Inflammatory macrophage treated with lipopolysaccharide for 4 hours (primary cell): ENCODE measurements around the gene TRAF3.
"Not testable (repeated sequence)": the region's sequence is repeated elsewhere in the genome, so short reads cannot be mapped to it uniquely, and the experiment has no call there.

Source experiments
- DNase-seq: peaks from one replicate; pipeline ENCODE4 v3.0.0-alpha.2; 2020

TRAF3 gene

GRCh38 chr14:102896735-102897134, 119.5 kb downstream of the TRAF3 start:
- not testable (repeated sequence) for DNase-seq

GRCh38 chr14:102897299-102898027, 120.2 kb downstream of the TRAF3 start:
- no peak for DNase-seq

- no peak for DNase-seq
These were observed 121.0 kb downstream of the TRAF3 start for GRCh38 chr14:102898298-102898697.

GRCh38 chr14:102898776-102899515, 121.7 kb downstream of the TRAF3 start:
- no peak for DNase-seq

GRCh38 chr14:102899516-102899900, 122.3 kb downstream of the TRAF3 start:
- DNase-seq: no peak

DNA sequence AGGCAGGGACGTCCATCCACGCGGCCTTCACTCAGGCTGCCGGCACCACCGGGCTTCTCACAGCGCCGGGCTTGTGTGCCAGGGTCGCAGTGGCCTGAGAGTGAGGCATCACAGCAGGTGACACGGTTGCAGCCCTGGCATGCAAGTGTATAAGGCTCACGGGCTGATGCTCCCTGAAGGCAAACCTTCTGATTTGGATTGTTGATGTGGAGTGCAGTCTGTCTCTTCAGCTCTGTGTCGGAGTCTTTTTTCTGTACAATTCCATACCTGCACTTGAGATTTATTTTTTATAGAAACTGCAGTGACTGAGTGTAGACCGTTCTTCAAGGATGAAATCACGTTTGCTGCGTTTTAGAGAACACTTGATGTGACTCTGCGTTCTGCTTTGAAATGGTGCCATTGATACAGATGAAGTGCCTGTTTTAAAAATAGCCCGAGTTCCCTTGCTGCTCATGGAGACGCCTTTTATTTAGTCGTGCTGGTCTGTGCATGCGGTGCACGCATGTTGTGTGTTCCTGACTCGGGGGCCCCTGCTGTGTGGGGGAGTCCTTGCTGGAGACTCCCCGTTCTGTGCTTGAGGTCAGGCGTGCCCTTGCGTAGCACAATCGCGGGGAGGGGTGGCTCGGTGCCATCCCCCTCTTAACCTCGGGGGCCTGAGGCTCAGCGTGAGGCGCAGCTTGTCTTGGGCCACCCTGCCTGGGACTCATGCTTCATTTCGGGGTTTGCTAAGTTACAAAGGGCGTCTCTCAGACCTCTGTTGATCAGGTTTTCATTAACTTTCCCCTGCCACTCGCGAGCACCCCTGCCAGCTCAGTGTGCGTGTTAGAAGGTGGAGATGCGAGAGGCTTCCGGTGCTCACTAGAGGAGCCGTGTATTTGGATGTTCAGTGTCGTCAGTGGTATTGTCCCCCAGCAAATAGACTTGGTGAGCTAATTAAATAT, 123.7 kb downstream of the TRAF3 start:
- no peak for DNase-seq

- no peak for DNase-seq
These were observed 124.4 kb downstream of the TRAF3 start for GRCh38 chr14:102901633-102902032.

DNA sequence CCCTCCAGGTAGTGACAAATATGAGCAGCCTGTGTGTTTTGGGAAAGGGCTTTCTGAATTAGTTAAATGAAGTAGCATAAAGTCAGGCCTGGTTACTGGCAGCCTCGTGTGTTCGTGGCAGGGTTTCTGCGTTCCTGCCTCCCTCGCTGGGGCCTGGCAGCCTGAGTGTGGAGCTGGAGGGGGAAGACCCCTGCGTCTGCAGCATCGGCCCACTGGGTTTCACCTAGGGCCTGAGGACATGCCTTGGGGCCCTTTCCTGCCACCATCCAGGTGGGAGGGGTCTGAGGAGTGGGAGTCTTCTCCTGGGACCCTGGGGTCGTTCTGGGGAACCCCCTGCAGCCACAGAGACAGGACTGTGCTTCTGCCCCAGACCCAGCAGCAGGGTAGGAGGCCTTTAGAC, 124.8 kb downstream of the TRAF3 start:
- no peak for DNase-seq

DNA sequence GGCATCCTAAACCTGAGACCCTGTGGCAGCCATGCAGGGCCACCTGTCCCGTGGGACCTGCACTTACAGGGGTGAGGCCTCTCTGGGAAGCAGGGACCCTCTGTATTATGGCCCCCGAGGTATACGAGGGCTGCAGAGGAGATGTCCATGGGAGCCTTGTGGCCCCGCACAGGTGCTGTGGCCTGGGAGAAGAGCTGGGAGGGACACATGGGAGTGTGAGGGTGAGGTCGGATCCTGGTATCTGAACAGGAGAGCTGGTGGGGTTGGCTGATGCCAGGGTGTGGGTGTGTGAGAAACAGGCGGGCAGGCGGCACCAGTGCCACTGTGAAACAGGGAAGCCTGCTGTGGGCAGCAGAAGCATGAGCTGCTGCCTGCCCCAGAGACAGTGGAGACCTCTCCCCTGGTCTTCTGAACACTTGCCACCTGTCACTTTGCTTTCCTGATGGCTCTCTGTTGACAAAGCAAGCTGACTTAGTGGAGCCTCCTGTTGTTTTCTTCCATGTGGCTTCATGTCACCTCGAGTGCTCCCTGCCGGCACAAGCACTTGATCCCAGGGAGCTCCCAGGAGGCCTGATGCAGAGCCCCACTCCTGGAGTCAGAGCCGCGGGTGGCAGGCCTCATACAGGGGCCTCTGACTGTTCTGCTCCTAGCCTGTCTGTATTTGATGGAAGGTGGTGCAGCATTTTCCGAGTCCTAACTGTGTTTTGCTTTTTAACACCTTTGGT, 125.4 kb downstream of the TRAF3 start:
- DNase-seq: no peak

GRCh38 chr14:102903248-102903888, 126.1 kb downstream of the TRAF3 start:
- no peak for DNase-seq

DNA sequence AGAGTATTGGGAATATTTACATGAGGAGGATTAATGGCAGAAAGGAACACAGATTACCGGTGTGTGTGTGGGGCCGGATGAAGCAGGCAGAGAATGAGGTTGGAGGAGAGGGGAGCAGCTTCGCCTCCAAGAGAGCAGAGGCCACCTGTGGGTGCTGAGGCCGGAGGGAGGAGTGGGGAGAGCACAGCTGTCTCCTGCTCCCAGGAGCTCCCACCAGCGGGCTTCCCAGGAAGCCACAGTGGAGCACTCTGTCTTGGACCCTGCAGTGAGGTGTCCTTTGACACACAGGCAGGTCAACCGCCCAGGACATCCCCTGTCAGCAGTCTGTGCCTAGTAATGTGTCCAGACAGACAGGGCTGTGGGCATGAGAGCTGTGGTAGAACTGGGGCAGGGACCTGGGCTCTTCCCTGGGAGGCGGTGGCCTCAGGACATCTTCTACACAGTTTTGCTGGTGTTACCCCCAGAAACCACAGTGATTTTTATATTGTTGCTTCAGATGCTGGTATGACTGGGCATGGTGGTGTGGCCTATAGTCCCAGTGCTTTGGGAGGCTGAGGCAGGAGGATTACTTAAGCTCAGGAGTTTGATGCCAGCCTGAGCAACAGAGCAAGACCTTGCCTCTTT, 126.8 kb downstream of the TRAF3 start:
- DNase-seq: no peak

DNA sequence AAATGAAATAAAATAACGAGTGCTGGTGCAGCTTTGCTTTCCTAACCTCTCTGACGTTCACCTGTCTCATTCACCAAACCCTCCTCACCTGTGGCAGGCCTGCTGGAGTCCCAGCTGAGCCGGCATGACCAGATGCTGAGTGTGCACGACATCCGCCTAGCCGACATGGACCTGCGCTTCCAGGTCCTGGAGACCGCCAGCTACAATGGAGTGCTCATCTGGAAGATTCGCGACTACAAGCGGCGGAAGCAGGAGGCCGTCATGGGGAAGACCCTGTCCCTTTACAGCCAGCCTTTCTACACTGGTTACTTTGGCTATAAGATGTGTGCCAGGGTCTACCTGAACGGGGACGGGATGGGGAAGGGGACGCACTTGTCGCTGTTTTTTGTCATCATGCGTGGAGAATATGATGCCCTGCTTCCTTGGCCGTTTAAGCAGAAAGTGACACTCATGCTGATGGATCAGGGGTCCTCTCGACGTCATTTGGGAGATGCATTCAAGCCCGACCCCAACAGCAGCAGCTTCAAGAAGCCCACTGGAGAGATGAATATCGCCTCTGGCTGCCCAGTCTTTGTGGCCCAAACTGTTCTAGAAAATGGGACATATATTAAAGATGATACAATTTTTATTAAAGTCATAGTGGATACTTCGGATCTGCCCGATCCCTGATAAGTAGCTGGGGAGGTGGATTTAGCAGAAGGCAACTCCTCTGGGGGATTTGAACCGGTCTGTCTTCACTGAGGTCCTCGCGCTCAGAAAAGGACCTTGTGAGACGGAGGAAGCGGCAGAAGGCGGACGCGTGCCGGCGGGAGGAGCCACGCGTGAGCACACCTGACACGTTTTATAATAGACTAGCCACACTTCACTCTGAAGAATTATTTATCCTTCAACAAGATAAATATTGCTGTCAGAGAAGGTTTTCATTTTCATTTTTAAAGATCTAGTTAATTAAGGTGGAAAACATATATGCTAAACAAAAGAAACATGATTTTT, 128.2 kb downstream of the TRAF3 start:
- no peak for DNase-seq

DNA sequence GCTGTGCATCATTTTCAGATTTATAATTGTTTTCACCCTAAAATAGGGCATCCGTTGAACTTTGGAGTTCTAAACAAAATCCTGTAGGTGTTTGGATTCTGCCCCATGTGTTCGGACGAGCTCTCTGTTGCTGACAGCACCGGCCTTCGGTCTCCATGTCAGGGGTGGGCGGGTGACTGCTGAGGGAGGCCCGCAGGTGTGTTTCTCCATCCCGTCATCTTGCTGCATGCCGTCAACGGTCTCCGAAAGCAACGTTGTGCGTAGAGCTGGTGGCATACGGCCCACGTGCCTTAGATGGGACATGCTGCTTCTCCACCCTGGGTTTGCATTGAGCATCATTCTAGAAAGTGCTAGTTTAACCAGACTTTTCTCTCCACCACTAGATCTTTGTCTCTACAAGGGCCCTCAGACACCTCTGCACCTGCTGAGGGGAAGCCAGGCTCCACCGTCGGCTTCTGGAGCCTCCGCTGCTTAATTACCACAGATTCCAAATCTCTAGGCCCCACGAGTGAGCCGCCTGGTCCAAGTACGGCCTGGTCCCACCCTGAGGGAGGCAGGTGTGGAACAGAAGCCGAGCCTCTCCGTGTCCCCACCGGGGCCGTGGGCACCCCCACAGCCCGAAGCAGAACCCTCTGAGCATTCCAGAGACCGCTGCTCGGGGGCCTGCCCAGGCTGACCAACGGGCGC, 129.5 kb downstream of the TRAF3 start:
- no peak for DNase-seq

- DNase-seq: no peak
These were observed 130.1 kb downstream of the TRAF3 start for GRCh38 chr14:102907303-102907844.

DNA sequence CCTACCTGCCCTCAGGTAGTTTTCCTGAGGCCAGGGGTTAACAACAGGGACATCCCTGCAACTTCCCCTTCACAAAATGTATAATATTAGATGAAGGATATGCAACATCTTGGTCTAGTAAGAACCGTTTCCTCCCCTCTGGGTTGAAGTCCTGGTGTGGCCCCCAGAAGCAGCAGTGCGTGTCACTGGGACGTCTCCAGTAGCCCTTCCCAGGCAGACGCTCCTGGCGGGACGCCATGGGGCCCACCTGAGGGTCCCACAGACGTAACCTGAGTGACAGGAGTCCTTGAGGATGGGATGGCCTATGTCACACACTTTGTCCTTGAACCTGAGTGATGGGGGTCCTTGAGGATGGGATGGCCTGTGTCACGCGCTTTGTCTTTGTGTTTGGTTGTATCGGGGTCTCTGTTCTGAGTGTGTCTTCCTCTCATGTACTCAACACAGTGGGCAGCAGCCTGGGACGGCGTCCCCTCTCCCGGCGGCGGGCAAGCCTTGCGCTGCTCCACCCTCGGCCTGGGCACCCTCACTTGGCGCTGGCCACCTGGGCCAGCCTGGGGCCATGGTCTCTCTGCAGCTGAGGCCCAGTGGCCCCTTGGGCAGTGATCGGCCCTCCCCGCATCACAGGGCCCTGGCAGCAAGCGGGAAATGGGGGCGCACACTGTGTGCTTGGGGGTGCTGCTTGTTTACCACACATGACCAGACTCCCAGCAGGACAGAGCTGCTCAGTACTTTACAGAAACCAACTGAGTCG, 130.9 kb downstream of the TRAF3 start:
- DNase-seq: no peak

DNA sequence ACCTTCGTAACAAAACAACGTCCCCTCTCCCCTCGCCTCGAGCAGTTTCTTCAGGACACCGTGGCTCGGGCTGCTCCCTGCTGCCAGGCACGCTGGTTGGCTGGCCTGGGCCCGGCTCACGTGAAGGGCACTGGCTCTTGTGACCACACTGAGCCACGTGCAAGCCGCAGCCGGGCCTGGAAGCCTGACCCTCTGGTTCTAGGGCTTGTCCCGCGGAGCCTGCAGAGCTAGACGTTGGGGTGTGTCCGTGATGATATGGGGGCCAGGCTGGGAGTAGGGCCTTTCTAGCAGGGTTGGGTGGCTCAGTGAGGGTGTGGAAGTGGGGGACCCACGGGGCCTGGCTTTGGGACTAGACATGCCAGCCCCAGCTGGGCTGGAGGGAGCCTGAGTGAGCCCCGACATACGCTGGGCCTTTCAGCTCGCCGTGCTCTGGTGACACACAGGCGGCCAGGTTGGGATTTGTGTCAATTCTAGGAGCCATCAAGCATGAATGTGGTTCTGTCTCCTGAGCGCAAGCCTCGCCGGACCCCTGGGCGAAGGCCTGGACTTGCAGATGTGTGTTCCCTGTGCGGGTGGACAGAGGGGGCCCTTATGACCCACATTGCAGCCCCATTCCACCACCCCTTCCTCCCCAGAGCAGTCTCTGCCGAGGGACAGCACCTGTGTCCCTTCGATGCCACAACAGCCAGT, 131.7 kb downstream of the TRAF3 start:
- DNase-seq: no peak

DNA sequence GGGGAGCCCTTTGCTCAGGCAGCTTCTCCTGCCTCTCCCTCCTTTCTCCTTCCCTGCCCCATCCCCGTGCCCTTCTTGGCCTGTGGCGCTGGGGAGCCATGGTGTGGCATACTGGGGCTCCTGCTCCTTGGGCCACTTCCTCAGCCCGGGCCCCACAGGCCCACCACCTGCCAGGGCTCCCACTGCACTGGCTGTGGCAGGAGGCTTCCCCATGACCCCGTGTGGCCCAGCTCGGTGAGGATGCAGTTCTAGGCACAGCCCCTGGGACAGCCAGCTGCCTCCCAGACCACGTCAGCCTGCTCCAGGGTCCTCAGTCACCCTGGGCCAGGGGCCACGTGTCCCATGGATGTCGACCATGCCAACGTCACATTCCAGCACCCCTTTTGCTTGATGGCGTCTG, 132.2 kb downstream of the TRAF3 start:
- DNase-seq: no peak

- no peak for DNase-seq
These were observed 132.7 kb downstream of the TRAF3 start for GRCh38 chr14:102909911-102910310.
